B cell (primary cell): ENCODE measurements around the gene KLK15. TPM values are rescaled to one million over a fixed set of nuclear protein-coding genes. Genes with fewer than 3 reads are reported as not detected.

Experiments used
- ATAC-seq: fragments of 200-7000 bp; cut with Tn5 transposase; one replicate; pipeline ENCODE4 v1.10.0; 2021; ENCODE audit warnings: low read depth, mild to moderate bottlenecking, moderate number of reproducible peaks, moderate library complexity
- CTCF ChIA-PET: fragments of 350-600 bp; sonication (Branson Sonifier 250); formaldehyde crosslinking; loops from one replicate; lab custom pipeline; 2021; ENCODE audit warnings: antibody characterized with exemption, inconsistent platforms; lab: Charles Lee
- POLR2A ChIA-PET: fragments of 350-600 bp; sonication (Branson Sonifier 250); formaldehyde crosslinking; loops from one replicate; lab custom pipeline; 2021; ENCODE audit warnings: antibody characterized with exemption; lab: Charles Lee
- DNase-seq: peaks from one replicate; pipeline ENCODE4 v3.0.0; 2013
- H2AFZ ChIP-seq: 2 replicates; pipeline ENCODE4 v1.6.1; 2012; ENCODE audit warnings: mild to moderate bottlenecking, low read depth, low read length; ENCODE audit not compliant: insufficient read depth, poor library complexity, severe bottlenecking
- H3K27ac ChIP-seq, 2 donors: 1 replicate in 1 of 2; 2 replicates in 1 of 2; pipeline ENCODE4 v1.5.1; 2012 to 2013; ENCODE audit warnings: low read length in 2 of 2, mild to moderate bottlenecking in 2 of 2, moderate library complexity in 1 of 2
- H3K27me3 ChIP-seq, 4 experiments: fragments of 200-600 bp in 1 of 4; sonication (generic) in 1 of 4; replicated peaks in 1 of 4; 1 replicate in 2 of 4; 2 replicates in 2 of 4; pipeline versions ENCODE4 v1.6.1 to v1.7.0; 2013 to 2016; ENCODE audit warnings: low read length in 3 of 4, mild to moderate bottlenecking in 2 of 4, mixed read lengths in 1 of 4, moderate library complexity in 1 of 4; ENCODE audit not compliant: insufficient read depth in 4 of 4, control insufficient read depth in 3 of 4; ENCODE audit errors: control extremely low read depth in 1 of 4
- H3K36me3 ChIP-seq, 2 experiments: replicated peaks in 1 of 2; 1 replicate in 1 of 2; 2 replicates in 1 of 2; pipeline versions ENCODE4 v1.6.1 to v1.7.1; 2013; ENCODE audit warnings: low read length in 1 of 2; ENCODE audit not compliant: insufficient read depth in 2 of 2, control insufficient read depth in 1 of 2; ENCODE audit errors: control extremely low read depth in 1 of 2, extremely low read depth in 1 of 2
- H3K4me1 ChIP-seq, 2 donors: fragments of 200-600 bp in 1 of 2; sonication (generic) in 1 of 2; 1 replicate in 1 of 2; 2 replicates in 1 of 2; pipeline versions ENCODE4 v1.5.1 to v1.6.1; 2013 to 2017; ENCODE audit warnings: low read length in 2 of 2; ENCODE audit not compliant: control insufficient read depth in 2 of 2, insufficient read depth in 2 of 2
- H3K4me2 ChIP-seq: replicated peaks from 2 replicates; pipeline ENCODE3; 2012; ENCODE audit warnings: mild to moderate bottlenecking, low read depth, low read length; ENCODE audit not compliant: poor library complexity, severe bottlenecking
- H3K4me3 ChIP-seq, 5 experiments: fragments of 200-600 bp in 1 of 5; sonication (generic) in 1 of 5; 1 replicate in 3 of 5; 2 replicates in 2 of 5; pipeline versions ENCODE4 v1.5.1 to v1.7.0; 2011 to 2016; ENCODE audit warnings: low read length in 4 of 5, mild to moderate bottlenecking in 4 of 5, low read depth in 2 of 5, control low read depth in 1 of 5, moderate library complexity in 1 of 5; ENCODE audit not compliant: insufficient read depth in 1 of 5; ENCODE audit errors: control extremely low read depth in 1 of 5, extremely low read depth in 1 of 5
- H3K79me2 ChIP-seq: fragments of 200-600 bp; sonication (generic); one replicate; pipeline ENCODE4 v1.6.0; 2016; ENCODE audit warnings: low read length; ENCODE audit not compliant: control insufficient read depth, insufficient read depth
- H3K9ac ChIP-seq: fragments of 200-600 bp; sonication (generic); 2 replicates; pipeline ENCODE4 v1.6.1; 2017; ENCODE audit warnings: mild to moderate bottlenecking, low read length, moderate library complexity
- H3K9me3 ChIP-seq, 3 donors: one replicate each; pipeline versions ENCODE4 v1.6.1 to v1.7.1; 2013; ENCODE audit warnings: low read length in 2 of 3; ENCODE audit not compliant: control insufficient read depth in 2 of 3, insufficient read depth in 1 of 3; ENCODE audit errors: control extremely low read depth in 1 of 3
- H4K20me1 ChIP-seq: 2 replicates; pipeline ENCODE4 v1.6.0; 2012; ENCODE audit warnings: mild to moderate bottlenecking, low read length; ENCODE audit not compliant: insufficient read depth, control insufficient read depth, poor library complexity, severe bottlenecking
- H3K27ac Mint-ChIP-seq: one replicate; pipeline ENCODE4 v1.8.0; 2021; ENCODE audit warnings: mixed read lengths
- H3K27me3 Mint-ChIP-seq: one replicate; pipeline ENCODE4 v1.8.0; 2021; ENCODE audit warnings: mixed read lengths
- H3K4me1 Mint-ChIP-seq: one replicate; pipeline ENCODE4 v1.8.0; 2021; ENCODE audit warnings: mixed read lengths
- H3K4me3 Mint-ChIP-seq: one replicate; pipeline ENCODE4 v1.8.0; 2021; ENCODE audit warnings: mixed read lengths
- H3K9me3 Mint-ChIP-seq: one replicate; pipeline ENCODE4 v1.8.0; 2022; ENCODE audit warnings: mixed read lengths; ENCODE audit not compliant: insufficient read depth
- EZH2 ChIP-seq: IDR thresholded peaks from 2 replicates; pipeline ENCODE4 v1.6.1; 2012; ENCODE audit warnings: borderline replicate concordance, low read depth, mild to moderate bottlenecking, moderate library complexity, low read length; ENCODE audit not compliant: insufficient read depth, poor library complexity, severe bottlenecking
- WGBS: methylation state at CpG from one replicate; pipeline ENCODE4 v1.1.5; 2013; ENCODE audit warnings: missing lambda C conversion rate; ENCODE audit not compliant: insufficient coverage; 5-methylcytosine and 5-hydroxymethylcytosine counted together
- intact Hi-C: fragments of 100-400 bp; cut with micrococcal nuclease; formaldehyde crosslinking; loops from one replicate; pipeline ENCODE4 v1.10.0; 2022
- polyA plus RNA-seq: library from polyadenylated mRNA; depleted of rRNA; stranded (reverse); fragments of >200 nt; gene quantifications from 2 replicates; pipeline ENCODE4 v1.2.3, GENCODE V29; 2012
- total RNA-seq, 2 donors: library from RNA; stranded (reverse); fragments of 120-200 nt in 1 of 2; gene quantifications; 1 replicate in 1 of 2; 2 replicates in 1 of 2; pipeline versions ENCODE4 v1.2.3 to v1.2.4, GENCODE V29; 2013 to 2022
- TF ChIP-seq, protein P1 (sequence below): fragments of 200-600 bp; IDR thresholded peaks from one replicate; pipeline ENCODE4 v1.8.0; 2022; ENCODE audit warnings: antibody characterized with exemption, mild to moderate bottlenecking

Gene KLK15
- total and polyA plus RNA-seq, 2 donors (not counting 1 experiment from before 2014, with no cell fraction given): 0.07 TPM; not detected in 1

GRCh38 chr19:50854636-50855410 lies 21.4 kb upstream of the KLK15 start, which contains the start of gene KLK3:
Gene KLK3, plus strand, starts transcription at chr19:50854915. Its CDS starts 41 bp downstream, at chr19:50854956.
- no peak for ATAC-seq
- Mint-ChIP-seq H3K4me1 (peaks cover 2% of the 10 kb centered on the region), H3K4me3 (no peak within 1 kb of the TSS), H3K9me3 (no peaks in the 10 kb centered on the region), H3K27me3 (peaks cover 53% of the 10 kb centered on the region), H3K27ac (no peak within 1 kb of the TSS)
- POLR2A ChIA-PET: no interaction called here
- H4K20me1 ChIP-seq: no peaks in the 10 kb centered on the region
- TF ChIP-seq EZH2: no peak
- TF ChIP-seq, protein P1, sequence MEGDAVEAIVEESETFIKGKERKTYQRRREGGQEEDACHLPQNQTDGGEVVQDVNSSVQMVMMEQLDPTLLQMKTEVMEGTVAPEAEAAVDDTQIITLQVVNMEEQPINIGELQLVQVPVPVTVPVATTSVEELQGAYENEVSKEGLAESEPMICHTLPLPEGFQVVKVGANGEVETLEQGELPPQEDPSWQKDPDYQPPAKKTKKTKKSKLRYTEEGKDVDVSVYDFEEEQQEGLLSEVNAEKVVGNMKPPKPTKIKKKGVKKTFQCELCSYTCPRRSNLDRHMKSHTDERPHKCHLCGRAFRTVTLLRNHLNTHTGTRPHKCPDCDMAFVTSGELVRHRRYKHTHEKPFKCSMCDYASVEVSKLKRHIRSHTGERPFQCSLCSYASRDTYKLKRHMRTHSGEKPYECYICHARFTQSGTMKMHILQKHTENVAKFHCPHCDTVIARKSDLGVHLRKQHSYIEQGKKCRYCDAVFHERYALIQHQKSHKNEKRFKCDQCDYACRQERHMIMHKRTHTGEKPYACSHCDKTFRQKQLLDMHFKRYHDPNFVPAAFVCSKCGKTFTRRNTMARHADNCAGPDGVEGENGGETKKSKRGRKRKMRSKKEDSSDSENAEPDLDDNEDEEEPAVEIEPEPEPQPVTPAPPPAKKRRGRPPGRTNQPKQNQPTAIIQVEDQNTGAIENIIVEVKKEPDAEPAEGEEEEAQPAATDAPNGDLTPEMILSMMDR: no peak
- H3K27ac ChIP-seq: no peak within 1 kb of the TSS
- H3K4me3 ChIP-seq: no peak within 1 kb of the TSS
- peaks cover 0 to 38% (median 7%) of the 10 kb centered on the region in 4 experiments for H3K27me3 ChIP-seq
- intact Hi-C loops: no loop called here
- no peak within 1 kb of the TSS for H3K9ac ChIP-seq
- H3K4me2 ChIP-seq: no peak within 1 kb of the TSS
- no peaks in the 10 kb centered on the region for H3K4me1 ChIP-seq
- H3K9me3 ChIP-seq: peaks cover 0 to 12% (median 0%) of the 10 kb centered on the region in 3 donors
- no peaks in the 10 kb centered on the region for H3K79me2 ChIP-seq
- CTCF ChIA-PET: no interaction called here
- 48% methylated on average over 5 of the region's 9 CpGs for WGBS
- H3K36me3 ChIP-seq: no peaks in the 10 kb centered on the region
- no peak for DNase-seq
- H2AFZ ChIP-seq: no peak within 1 kb of the TSS

DNA sequence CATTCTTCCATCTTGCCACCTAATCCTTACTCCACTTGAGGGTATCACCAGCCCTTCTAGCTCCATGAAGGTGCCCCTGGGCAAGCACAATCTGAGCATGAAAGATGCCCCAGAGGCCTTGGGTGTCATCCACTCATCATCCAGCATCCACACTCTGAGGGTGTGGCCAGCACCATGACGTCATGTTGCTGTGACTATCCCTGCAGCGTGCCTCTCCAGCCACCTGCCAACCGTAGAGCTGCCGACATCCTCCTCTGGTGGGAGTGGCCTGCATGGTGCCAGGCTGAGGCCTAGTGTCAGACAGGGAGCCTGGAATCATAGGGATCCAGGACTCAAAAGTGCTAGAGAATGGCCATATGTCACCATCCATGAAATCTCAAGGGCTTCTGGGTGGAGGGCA lies 18.2 kb upstream of the KLK15 start:
- TF ChIP-seq, protein P1: no peak
- TF ChIP-seq EZH2: no peak
- no peaks in the 10 kb centered on the region for H3K9me3 Mint-ChIP-seq
- ATAC-seq (no peak), DNase-seq (no peak)
- H3K27me3 ChIP-seq: peaks cover 0 to 25% (median 7%) of the 10 kb centered on the region in 4 experiments
- peaks cover 0 to 4% (median 0%) of the 10 kb centered on the region in 3 donors for H3K9me3 ChIP-seq
- POLR2A ChIA-PET: no interaction called here
- no peak overlapping the region for H3K4me3 ChIP-seq
- H3K4me1 ChIP-seq: no peaks in the 10 kb centered on the region
- H3K36me3 ChIP-seq: no peaks in the 10 kb centered on the region
- H2AFZ ChIP-seq: no peak overlapping the region
- no peak overlapping the region for H3K4me3 Mint-ChIP-seq
- H4K20me1 ChIP-seq: no peaks in the 10 kb centered on the region
- CTCF ChIA-PET: no interaction called here
- intact Hi-C loops: no loop called here
- H3K27me3 Mint-ChIP-seq: peaks cover 45% of the 10 kb centered on the region
- no peak overlapping the region for H3K27ac ChIP-seq
- WGBS: 74% methylated on average over 4 of the region's 4 CpGs
- H3K9ac ChIP-seq: no peak overlapping the region
- H3K4me1 Mint-ChIP-seq: no peaks in the 10 kb centered on the region
- no peak overlapping the region for H3K4me2 ChIP-seq
- no peaks in the 10 kb centered on the region for H3K79me2 ChIP-seq
- no peak overlapping the region for H3K27ac Mint-ChIP-seq
